HG02884 (cell line): ENCODE data around the gene FILIP1L.
A peak's percentile ranks its signal among the peaks of the same experiment; 100 is the strongest.
"Not testable (repeated sequence)": the region's sequence is repeated elsewhere in the genome, so short reads cannot be mapped to it uniquely, and the experiment has no call there.

Experiments used
- ATAC-seq: cut with Tn5 transposase; IDR thresholded peaks from one replicate; pipeline ENCODE4 v1.9.1; 2021; ENCODE audit warnings: mild to moderate bottlenecking, moderate library complexity; ENCODE audit not compliant: unreplicated experiment

Gene FILIP1L

DNA sequence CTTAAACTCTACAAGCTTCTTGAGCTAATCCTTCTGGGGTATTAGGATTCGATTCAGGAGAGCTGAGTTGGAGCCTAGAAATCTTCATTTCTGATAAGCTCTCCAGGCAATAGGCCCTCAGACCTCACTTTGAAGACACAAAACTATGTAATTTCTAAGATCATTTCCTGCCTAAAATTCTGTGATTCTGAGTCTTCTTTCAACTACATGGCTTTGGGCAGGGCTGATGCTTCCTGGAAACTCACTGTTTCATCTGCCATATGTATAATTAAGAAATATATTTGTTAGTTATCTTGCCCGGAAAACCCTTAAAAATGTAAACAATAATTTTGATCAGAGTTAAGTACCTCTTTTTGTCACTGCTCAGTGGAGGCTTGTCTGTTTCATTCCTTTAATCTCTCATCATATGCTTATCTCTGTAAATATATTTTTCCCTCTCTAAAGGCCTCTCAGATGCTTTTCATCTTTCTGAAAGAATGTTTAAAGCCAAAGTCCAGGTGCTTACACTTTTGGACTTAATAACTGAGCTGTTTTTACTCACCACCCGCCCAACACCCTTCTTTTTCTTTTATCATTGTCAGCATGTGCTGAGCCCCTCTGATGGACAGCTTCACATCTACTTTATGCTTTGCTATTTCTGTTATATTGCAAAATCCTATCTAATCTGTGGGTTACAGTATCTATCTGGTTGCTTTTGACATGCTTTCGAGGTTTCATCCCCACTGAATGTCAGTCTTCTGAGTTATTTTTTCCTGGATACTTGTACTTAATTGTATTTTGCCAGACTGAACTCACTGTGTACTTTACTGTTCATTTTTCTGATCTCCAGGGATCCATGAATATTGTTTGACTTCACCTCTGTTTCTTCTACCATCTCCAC, 38.2 kb downstream of the FILIP1L start:
- no peak for ATAC-seq

DNA sequence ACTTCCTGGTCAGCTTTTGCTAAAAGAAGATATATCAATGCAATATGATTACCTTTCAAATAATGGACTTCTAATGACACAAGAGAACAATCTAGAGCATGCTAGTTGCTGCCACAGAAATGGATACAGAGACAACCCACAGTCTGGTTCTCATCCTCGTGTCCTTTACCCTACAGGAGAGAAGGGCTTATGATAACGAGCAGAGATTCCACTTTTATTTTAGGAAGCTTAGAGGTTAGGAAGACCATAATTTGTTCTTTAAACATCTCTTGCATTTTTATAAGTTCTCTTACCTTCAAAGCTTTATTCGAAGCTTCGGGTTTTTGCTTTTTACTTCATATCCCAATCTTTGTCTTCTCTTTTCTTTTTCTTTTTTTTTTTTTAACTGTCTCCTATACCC, 39.1 kb downstream of the FILIP1L start:
- no peak for ATAC-seq

DNA sequence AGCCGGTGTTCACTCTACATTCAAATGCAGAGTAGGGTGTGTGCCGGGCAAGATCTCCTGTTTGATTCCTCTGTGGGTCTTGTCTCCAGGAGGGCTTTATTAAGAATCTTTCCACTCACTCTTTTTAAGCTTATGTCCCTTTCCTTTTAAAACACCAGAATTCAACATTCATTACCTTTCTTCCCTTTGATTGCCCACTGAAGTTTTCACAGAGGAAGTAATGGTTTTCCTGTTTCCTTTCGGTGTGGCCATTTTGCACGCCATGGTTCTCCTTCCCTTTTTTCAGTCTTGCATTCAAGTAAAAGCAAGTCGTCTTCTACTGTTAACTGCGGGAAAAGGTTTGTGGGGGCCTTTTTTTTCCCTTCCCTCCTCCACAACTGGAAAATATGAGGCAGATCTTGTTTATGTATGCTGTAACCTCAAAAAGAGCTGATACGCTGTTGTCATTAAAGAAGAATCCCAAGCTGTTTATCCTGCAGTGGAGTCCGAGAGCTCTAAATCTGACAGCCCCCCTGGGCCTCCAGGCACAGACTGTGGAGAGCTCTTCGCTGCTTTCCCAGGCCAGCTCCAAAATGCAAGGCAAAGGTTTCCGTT, 40.5 kb downstream of the FILIP1L start:
- ATAC-seq = peak; percentile 37

DNA sequence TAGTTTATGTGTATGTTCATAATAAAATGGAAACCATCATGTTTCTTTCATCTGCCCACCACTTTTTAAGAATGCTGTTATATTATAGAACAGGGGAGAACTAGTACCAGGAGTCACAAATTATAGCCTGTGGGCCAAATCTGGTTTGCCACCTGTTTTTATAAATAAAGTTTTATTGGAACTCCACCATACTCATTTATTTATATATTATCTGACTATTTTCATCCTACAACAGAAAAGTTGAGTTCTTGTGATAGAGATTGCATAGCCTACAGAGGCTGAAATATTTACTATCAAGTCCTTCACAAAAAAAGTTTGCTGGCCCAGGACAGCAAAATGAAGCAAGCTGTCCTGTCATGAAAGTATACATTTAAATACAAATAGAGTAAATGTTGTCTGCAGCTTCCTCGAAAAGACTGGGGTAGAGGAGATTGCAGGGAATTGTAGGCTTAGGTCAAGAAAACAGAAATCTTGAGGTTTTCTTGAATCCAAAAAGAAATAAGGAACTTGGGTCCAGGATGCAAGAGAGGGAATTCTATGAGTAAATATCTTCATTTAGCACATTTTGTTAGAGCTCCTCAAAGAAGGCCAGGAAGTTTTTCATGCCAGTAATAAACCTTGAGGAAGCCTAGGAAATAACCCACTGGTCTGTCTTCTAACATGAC, 41.1 kb downstream of the FILIP1L start:
- ATAC-seq = no peak

DNA sequence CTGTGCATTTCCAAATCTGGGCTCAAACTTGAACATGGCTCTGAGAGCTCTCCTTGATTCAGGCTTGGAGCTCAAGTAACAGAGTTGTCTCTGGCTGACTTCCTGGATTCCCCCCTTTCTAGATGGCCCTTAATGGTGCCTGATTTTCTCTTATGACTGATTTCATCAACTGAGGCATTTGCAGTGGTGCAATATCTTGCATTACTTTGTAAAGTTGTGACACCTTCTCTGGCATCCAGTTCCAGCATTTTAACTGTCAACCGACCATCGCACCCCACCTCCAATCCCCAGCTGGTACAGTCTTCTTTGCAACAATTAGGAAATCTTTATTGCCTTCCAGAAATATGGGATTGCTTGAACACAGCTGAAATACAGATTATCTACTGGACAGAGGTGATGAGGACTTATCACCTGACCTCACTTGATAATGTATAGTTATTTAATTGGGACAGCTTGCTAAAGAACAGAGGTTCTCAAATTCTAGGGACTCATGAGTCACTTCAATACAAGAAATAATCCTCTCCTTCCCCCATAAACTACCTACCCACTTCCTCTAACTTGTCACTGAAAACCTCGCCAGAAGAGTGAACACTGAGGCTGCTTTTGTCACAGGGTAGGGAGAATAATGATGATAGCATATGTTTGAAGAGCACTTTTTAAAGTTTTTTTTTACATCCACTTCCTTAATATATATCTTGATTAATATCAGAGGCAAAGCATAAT, 41.8 kb downstream of the FILIP1L start:
- ATAC-seq = peak; percentile 43

DNA sequence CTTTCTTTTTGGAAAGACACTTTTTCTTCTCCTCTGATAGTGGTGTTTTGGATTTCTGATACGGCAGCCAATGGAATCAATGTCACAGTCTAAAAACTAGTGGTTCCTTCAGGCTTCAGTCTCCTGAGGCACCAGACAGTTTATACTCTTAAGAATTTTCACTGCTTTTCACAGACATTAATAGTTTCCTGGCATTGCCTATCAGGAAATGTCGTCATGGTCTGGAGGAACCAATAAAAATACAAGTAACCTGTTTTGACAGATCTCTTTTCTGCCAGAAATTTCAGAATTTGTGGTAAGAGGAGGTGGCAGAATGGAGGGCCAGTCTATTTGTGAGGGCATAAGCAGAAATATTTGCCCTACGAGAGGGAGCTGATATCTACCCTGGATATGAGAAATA, 44.8 kb downstream of the FILIP1L start:
- no peak for ATAC-seq

DNA sequence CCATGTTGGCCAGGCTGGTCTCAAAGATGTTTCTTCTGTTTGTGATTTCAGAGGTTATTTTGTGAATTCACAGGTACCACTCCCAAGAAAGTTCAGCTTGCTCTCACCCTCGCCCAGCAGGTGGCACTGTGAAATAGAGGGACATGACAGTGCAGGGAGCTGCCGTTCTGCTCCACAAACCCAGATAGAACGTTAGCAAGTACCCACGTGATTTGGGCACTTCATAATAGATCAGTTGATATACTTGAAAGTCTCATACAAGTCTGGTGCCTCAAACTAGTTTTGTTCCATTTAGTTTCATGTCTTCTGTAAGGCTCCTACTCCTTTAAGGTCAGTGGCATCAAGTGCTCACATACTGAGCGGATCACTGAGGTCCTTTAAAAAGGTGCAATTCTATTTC, 45.5 kb downstream of the FILIP1L start:
- ATAC-seq = peak; percentile 62

DNA sequence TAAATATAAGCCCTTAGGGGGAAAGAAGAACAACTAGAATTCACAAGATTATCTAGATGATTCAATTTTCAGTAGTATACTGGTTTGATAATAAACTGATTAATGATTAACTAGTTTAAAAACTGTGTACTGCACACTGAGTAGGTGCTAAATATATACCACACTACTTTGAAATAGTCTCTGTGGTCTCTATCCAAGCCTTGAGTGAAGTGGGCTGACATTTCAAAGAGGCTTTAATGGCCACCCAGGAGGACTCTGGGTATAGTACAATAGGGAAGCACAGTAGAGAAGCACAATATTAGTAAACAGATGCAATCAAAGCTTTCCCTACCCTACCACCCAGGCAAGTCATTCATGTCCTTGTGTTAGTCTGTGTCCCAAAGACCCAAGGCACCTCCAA, 46.7 kb downstream of the FILIP1L start:
- no peak for ATAC-seq

DNA sequence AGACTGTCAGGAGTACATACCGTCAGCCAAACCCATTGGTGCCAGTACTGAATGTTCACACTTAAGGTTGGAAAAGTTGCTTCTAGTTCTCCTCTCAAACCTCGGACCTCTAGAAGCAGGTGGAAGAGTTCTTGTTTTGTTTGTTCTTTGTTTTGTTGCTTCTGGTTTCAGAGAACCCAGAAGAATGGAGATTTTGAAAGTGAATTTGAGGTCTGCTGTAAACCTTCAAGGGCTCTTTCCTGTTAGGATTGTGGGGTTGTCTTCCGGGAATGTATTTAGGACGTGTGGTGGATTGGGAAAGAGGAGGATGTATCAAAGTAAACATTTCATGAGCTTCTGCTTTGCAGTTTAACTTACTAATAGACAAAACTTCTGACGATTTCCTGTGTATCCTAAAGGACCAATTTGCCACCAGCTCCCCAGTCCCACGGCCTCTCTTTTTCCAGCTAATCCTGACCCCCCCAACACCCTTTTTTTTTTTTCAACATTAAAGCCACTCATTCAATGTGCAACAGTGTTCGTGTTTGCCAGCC, 50.3 kb downstream of the FILIP1L start:
- ATAC-seq = no peak

DNA sequence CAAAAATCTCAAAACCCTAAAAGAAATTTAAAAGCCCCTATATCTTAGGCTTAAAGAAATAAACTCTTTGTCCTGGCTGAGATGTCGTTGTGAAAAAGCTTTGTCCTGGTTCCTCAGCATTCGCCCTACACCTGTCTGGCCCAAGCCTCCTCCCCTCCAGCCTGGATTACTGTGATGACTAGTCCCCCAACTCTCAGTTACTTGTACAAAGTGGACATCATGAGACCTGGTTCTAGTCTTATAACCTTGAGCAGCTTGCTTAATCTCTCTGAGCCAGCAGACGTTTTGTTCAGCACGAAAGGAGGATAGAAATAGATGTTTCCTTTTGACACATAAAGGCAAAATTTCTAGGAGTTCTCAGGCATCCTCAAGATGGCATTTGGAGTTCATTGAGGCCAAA, 51.6 kb downstream of the FILIP1L start:
- ATAC-seq = no peak

DNA sequence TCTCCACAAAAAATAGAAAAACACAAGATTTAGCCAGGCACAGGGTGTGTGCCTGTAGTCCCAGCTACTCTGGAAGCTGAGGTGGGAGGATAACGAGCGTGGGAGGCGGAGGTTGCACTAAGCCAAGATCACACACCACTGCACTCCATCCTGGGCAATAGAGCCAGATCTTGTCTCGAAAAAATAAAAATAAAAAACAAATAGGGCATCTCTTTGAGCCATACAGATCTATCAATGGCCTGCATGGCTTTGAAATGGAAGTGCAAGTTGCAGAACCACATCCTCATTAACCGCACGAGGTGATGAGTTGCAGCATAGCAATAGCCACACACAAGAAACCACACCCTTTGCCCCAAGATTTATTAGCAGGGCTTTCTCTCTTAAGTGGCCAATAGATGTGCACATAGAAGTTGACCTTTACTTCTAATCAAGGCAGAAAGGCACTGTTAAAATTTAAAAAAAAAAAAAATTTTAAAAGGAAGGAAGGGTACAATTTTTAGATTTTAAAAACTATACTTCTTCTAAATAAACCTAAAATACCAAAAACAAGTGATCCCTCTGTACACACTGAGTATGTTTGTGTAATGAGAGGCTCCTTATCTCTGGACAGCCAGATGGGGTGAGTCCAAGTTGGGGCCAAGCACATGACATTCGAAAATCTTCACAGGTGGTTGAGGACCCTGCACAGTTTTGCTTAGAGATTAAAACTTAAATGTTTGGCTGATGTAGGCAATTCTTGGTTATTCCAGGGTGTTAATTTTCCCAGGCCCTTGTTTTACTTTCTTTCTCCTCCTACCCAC, 53.4 kb downstream of the FILIP1L start:
- ATAC-seq = no peak

DNA sequence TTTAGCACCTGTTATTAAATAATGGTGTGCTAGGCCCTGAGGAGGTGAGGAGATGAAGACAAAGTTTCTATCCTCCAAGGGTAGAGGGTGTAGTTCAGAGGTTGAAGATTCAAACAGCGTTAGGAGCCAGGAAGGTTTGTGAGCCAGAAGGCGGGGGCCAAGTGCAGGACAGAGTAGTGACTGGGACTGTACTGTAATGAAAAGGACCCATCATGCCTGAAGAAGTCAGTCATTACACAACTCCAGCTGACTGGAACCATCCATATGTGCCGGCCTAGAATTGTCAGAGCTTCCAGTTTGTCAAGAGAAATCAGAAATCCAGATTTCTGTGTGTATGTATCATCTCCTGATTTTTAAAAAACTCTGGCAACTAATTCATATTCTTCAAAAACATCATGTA, 54.8 kb downstream of the FILIP1L start:
- ATAC-seq = no peak

DNA sequence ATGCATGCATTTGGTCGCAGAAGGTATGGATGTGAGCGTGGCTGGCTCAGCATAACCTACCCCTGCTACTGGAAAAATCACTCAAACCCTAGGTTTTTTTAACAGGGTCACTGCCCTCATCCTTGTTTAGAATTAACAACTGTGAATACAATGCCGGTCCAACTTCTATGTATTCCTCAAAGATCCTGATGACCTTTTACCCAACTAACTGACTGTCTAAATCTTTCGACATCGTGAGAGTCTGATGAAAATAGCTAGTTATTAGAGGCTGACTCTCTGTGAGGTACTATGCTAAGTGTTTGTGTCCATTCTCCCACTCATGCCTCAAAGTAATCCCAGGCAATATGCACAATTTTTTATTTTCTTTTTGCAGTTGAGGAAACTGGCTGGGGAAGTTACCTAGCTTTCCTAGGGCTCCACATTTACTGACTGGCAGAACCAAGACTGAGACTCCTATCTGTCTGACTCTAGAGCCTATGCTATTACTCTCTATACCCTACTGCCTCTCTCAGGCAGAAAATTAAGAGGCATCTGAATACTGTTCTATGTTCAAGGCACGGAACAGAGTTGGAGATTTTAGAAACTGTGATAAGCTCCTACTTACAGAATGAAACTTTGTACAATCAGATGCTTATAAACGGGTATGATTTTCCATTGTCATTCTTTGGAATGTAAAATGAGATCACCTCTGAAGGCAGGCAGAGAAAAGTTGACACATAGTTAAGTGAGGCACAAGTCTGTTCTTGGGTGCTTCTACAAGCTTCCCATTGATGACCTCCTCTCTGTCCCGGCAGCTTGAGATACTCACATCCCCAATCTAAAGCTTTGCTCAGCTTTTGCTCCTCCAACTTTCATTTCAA, 56.4 kb downstream of the FILIP1L start:
- no peak for ATAC-seq

DNA sequence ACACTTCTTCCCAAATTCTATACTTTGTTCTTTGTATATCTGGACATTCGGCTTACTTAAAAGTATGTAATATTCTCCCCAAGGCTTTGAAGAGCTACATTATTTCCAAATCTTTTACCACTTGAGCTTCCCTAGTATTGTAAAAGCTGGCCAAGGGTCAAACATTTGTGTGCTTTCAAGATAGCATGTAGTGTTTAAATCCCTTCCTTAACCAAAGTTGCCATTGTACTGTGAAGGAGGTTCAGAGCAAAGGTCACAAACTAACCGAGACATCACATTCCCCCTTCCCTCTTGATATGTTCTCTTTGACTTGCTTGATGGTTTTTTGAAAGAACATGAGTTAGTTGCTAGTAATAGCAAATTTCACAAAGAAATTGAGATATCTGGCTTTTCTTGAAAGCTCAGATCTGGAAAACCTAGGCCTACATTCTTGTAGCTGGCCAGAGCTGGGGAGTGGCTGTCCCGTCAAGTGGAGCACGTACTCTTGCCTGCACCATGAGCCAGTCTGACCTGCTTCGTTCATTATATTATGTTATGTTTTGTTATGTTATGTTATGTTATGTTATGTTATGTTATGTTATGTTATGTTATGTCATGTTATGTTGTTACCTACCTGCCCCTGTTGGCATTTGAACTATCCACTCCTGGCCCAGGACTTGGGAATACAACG, 60.2 kb downstream of the FILIP1L start:
- no peak for ATAC-seq

DNA sequence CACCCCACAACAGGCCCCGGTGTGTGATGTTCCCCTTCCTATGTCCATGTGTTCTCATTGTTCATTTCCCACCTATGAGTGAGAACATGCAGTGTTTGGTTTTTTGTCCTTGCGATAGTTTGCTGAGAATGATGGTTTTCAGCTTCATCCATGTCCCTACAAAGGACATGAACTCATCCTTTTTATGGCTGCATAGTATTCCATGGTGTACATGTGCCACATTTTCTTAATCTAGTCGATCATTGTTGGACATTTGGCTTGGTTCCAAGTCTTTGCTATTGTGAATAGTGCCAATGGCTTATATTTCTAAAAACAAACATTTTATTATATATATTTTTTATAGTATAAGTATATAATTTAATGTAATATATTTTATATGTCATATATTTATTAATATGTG, 62.8 kb downstream of the FILIP1L start:
- ATAC-seq = not testable (repeated sequence)

DNA sequence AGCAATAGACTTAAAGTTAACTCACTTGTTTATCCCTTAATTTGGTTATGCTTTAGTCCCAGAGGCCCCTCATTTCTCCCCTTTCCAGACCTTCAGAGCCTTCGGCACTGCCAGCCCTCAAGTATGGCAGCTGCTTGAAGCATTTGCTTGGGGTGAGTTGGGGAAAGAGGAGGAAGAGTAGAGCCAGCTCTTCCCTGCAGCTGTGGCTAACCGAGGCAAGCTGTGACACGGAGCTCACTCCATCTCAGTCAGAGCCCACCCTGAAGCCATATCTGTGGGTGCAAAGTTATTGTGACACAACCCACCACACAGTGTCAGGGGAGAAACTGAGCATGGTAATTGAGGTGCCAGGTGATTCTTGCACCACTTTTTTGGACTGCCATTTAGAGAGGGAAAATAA, 66.1 kb downstream of the FILIP1L start:
- ATAC-seq = no peak

DNA sequence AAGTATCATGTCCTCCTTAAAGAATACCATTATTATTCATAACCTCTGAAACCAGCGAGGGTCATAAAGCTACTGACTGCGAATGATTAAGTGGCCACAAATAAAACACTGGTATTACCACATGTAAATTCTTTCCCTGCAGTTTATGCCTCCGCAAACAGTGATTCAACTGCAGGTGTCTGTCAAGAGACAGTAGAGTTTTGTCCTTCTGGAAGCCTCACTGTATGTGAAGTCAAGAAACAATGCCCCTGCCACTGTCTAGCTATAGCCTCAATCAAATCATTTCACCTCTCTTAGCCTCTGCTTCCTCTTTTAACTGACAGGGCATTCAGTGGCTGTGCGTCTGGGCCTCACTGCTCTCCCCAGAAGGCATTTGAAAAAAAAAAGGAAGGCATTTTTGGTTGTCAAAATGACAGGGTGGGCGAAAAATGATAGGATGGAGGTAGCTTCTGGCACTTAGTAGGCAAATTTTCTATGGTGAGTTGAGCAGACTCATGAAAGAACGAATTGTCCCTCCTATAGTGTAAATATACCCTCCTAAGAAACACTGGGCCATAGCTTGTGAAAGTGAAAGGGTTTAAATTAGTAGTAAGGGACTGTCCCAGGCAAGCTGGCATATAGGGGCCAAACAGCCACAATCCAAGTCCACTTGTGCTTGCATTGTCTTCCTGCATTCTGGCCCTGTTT, 66.7 kb downstream of the FILIP1L start:
- peak; percentile 70 for ATAC-seq

DNA sequence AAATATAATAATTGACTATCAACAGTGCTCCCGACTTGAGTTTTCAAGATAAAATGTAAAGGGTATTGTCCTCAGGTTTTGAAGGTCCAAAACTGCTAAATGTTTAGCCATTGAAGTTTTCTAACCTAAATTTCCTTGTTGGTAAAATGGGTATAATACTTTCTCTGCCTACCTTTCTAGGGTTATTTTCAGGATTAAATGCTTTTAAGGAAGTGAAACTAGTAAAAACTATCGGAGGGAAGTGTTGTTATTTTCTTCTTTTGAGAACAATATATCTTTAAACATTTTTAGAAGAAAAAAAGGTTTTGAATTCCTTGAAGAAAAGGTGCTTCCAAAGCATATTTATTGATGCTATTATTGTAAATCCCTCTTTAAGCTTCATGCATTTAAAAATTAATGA, 67.3 kb downstream of the FILIP1L start:
- no peak for ATAC-seq
